Muscle of arm (tissue), 12 donors: Measurements from ENCODE around the gene GIMAP2. TPM values are rescaled to one million over a fixed set of nuclear protein-coding genes. Genes with fewer than 3 reads are reported as not detected.

Experiments used
- DNase-seq: peaks from one replicate; pipeline ENCODE4 v3.0.0-alpha.2; 2013
- polyA plus RNA-seq, 12 donors: library from polyadenylated mRNA; unstranded; fragments of 120-200 nt; gene quantifications; one replicate each; pipeline ENCODE4 v1.2.1, GENCODE V29; 2013; ENCODE audit not compliant: insufficient read length in 12 of 12

The GIMAP2 gene
- polyA plus RNA-seq, 12 donors = 3.6 to 8.3 (median 6.2) TPM; not detected in 2

GRCh38 chr7:150731916-150732315, 46.4 kb downstream of the GIMAP2 start:
- DNase-seq = no peak

- DNase-seq = no peak
Observed at GRCh38 chr7:150732786-150733481, 47.4 kb downstream of the GIMAP2 start.

- DNase-seq = no peak
Observed at GRCh38 chr7:150733482-150734095, 48.1 kb downstream of the GIMAP2 start.

GRCh38 chr7:150734254-150734653, 48.7 kb downstream of the GIMAP2 start:
- no peak for DNase-seq

- DNase-seq = no peak
Observed at GRCh38 chr7:150735596-150736358, 50.3 kb downstream of the GIMAP2 start.

GRCh38 chr7:150736864-150737263, 51.4 kb downstream of the GIMAP2 start:
- DNase-seq = no peak

GRCh38 chr7:150737265-150738055, 52.0 kb downstream of the GIMAP2 start, which contains the start of gene GIMAP5:
TSS of gene GIMAP5 (plus strand) at chr7:150737418. CDS start at chr7:150740885, 3,467 bp downstream.
- DNase-seq = no peak

GRCh38 chr7:150738092-150738491, 52.6 kb downstream of the GIMAP2 start:
- DNase-seq = no peak

- no peak for DNase-seq
Observed at GRCh38 chr7:150738591-150739001, 53.1 kb downstream of the GIMAP2 start.

GRCh38 chr7:150739033-150739432, 53.5 kb downstream of the GIMAP2 start:
- DNase-seq = no peak

GRCh38 chr7:150740053-150740452, 54.5 kb downstream of the GIMAP2 start:
- no peak for DNase-seq

- no peak for DNase-seq
Observed at GRCh38 chr7:150742286-150742968, 56.9 kb downstream of the GIMAP2 start.

Other genes starting within 250 kb of the GIMAP2 start
- gene GIMAP8, start 235.1 kb upstream of the GIMAP2 start, polyA plus RNA-seq = 10 to 100 TPM in 1 of 12 donors, 1 to 10 TPM in 10, not detected in 1; 5.4 to 11.2 (median 6.5) TPM
- gene GIMAP7, start 170.8 kb upstream of the GIMAP2 start, polyA plus RNA-seq = 10 to 100 TPM in 7 of 12 donors, 1 to 10 TPM in 4, not detected in 1; 7.4 to 15.2 (median 10.5) TPM
- gene GIMAP4, start 118.3 kb upstream of the GIMAP2 start, polyA plus RNA-seq = 10 to 100 TPM in 11 of 12 donors, not detected in 1; 17.2 to 41.1 (median 19.7) TPM
- gene GIMAP6, start 53.3 kb upstream of the GIMAP2 start, polyA plus RNA-seq = 10 to 100 TPM in 11 of 12 donors, not detected in 1; 13.9 to 18.3 (median 15.3) TPM
- gene GIMAP1, start 30.9 kb downstream of the GIMAP2 start, polyA plus RNA-seq = 1 to 10 TPM in 11 of 12 donors, not detected in 1; 2.0 to 3.6 (median 2.5) TPM
- 10 to 100 TPM in 1 of 12 donors, 1 to 10 TPM in 10, not detected in 1; 5.4 to 10.7 (median 7.7) TPM for gene GIMAP5, start 51.7 kb downstream of the GIMAP2 start, polyA plus RNA-seq
- gene TMEM176B, start 114.7 kb downstream of the GIMAP2 start, polyA plus RNA-seq = 10 to 100 TPM in 10 of 12 donors, 1 to 10 TPM in 1, not detected in 1; 7.9 to 35.3 (median 16.0) TPM
- 10 to 100 TPM in 9 of 12 donors, 1 to 10 TPM in 2, not detected in 1; 8.3 to 27.0 (median 12.8) TPM for gene TMEM176A, start 115.1 kb downstream of the GIMAP2 start, polyA plus RNA-seq
- 10 to 100 TPM in 1 of 12 donors, under 1 TPM in 7, not detected in 4; 0.13 to 19.9 (median 0.39) TPM for gene AOC1, start 166.8 kb downstream of the GIMAP2 start, polyA plus RNA-seq